ENCODE results near the gene BACH2. TPM values are rescaled to one million over a fixed set of nuclear protein-coding genes. Genes with fewer than 3 reads are reported as not detected.

The BACH2 gene
- total and polyA plus RNA-seq, 2 experiments from 2014 or later: 1.6 to 5.7 TPM

DNA sequence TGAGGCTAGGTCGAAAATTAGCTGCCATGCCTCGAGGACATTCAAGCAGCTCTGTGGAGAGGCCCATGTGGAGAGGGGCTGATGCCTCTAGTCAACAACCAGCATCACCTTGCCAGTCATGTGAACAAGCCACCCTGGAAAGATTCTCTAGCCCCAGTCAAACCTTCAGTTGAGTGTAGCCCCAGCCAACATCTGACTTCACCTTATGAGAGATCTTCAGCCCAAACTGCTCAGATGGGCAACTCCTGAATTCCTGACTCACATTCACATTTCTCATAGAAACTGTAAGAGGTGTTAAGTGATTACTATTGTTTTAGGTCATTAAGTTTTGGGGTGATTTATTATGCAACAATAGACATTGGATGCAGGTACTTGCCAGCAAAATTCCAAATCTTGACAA is 357.5 kb downstream of the BACH2 start:
- Histone ChIP-seq H2AFZ (no peak overlapping the region), H3K4me2 (no peak overlapping the region), H3K79me2 (replicated peaks; ENCODE audit: insufficient read depth) (no peaks in the 10 kb centered on the region), H4K20me1 (replicated peaks; ENCODE audit: insufficient read depth) (no peaks in the 10 kb centered on the region), H3K36me3 (ENCODE audit: insufficient read depth) (no peaks in the 10 kb centered on the region), H3F3A (replicated peaks; ENCODE audit: low read depth) (no peaks in the 10 kb centered on the region; the same call in 1 of the 2 replicates), H3K27ac (ENCODE audit: low read depth) (no peak overlapping the region), H3K4me3 (no peak overlapping the region), H3K9me2 (ENCODE audit: insufficient read depth) (no peaks in the 10 kb centered on the region), H3K4me1 (ENCODE audit: insufficient read depth) (no peaks in the 10 kb centered on the region), H3K27me3 (ENCODE audit: insufficient read depth) (no peaks in the 10 kb centered on the region)
- Mint-ChIP-seq H3K4me3 (no peak overlapping the region), H3K27ac (no peak overlapping the region), H3K27me3 (ENCODE audit: insufficient read depth, low read depth, poor library complexity) (peaks cover 11% of the 10 kb centered on the region), H3K36me3 (ENCODE audit: low read depth) (no peaks in the 10 kb centered on the region), H3K4me1 (peaks cover 7% of the 10 kb centered on the region), H3K9me3 (no peaks in the 10 kb centered on the region; the same call in 2 of the 3 replicates)
- ATAC-seq (no peak), DNase-seq (ENCODE audit: low spot score) (no peak)
- TF ChIP-seq, protein P1, sequence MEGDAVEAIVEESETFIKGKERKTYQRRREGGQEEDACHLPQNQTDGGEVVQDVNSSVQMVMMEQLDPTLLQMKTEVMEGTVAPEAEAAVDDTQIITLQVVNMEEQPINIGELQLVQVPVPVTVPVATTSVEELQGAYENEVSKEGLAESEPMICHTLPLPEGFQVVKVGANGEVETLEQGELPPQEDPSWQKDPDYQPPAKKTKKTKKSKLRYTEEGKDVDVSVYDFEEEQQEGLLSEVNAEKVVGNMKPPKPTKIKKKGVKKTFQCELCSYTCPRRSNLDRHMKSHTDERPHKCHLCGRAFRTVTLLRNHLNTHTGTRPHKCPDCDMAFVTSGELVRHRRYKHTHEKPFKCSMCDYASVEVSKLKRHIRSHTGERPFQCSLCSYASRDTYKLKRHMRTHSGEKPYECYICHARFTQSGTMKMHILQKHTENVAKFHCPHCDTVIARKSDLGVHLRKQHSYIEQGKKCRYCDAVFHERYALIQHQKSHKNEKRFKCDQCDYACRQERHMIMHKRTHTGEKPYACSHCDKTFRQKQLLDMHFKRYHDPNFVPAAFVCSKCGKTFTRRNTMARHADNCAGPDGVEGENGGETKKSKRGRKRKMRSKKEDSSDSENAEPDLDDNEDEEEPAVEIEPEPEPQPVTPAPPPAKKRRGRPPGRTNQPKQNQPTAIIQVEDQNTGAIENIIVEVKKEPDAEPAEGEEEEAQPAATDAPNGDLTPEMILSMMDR (conservative IDR thresholded peaks at IDR 0.05; ENCODE audit: low read depth in 2 of 2): no peak
- TF ChIP-seq, protein P2, sequence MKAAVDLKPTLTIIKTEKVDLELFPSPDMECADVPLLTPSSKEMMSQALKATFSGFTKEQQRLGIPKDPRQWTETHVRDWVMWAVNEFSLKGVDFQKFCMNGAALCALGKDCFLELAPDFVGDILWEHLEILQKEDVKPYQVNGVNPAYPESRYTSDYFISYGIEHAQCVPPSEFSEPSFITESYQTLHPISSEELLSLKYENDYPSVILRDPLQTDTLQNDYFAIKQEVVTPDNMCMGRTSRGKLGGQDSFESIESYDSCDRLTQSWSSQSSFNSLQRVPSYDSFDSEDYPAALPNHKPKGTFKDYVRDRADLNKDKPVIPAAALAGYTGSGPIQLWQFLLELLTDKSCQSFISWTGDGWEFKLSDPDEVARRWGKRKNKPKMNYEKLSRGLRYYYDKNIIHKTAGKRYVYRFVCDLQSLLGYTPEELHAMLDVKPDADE (IDR thresholded peaks at IDR 0.05): no peak
- TF ChIP-seq ZNF331 (CRISPR knock-in tag; IDR thresholded peaks at IDR 0.05; ENCODE audit: low read depth): no peak
- TF ChIP-seq STAT1 (IDR thresholded peaks at IDR 0.05; ENCODE audit: unreplicated experiment): no peak
- no peak for TF ChIP-seq POLR2AphosphoS5 (IDR thresholded peaks at IDR 0.05; ENCODE audit: low read depth)
- TF ChIP-seq, protein P3, sequence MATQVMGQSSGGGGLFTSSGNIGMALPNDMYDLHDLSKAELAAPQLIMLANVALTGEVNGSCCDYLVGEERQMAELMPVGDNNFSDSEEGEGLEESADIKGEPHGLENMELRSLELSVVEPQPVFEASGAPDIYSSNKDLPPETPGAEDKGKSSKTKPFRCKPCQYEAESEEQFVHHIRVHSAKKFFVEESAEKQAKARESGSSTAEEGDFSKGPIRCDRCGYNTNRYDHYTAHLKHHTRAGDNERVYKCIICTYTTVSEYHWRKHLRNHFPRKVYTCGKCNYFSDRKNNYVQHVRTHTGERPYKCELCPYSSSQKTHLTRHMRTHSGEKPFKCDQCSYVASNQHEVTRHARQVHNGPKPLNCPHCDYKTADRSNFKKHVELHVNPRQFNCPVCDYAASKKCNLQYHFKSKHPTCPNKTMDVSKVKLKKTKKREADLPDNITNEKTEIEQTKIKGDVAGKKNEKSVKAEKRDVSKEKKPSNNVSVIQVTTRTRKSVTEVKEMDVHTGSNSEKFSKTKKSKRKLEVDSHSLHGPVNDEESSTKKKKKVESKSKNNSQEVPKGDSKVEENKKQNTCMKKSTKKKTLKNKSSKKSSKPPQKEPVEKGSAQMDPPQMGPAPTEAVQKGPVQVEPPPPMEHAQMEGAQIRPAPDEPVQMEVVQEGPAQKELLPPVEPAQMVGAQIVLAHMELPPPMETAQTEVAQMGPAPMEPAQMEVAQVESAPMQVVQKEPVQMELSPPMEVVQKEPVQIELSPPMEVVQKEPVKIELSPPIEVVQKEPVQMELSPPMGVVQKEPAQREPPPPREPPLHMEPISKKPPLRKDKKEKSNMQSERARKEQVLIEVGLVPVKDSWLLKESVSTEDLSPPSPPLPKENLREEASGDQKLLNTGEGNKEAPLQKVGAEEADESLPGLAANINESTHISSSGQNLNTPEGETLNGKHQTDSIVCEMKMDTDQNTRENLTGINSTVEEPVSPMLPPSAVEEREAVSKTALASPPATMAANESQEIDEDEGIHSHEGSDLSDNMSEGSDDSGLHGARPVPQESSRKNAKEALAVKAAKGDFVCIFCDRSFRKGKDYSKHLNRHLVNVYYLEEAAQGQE (IDR thresholded peaks at IDR 0.05; ENCODE audit: unreplicated experiment): no peak
- TF ChIP-seq, protein P4, sequence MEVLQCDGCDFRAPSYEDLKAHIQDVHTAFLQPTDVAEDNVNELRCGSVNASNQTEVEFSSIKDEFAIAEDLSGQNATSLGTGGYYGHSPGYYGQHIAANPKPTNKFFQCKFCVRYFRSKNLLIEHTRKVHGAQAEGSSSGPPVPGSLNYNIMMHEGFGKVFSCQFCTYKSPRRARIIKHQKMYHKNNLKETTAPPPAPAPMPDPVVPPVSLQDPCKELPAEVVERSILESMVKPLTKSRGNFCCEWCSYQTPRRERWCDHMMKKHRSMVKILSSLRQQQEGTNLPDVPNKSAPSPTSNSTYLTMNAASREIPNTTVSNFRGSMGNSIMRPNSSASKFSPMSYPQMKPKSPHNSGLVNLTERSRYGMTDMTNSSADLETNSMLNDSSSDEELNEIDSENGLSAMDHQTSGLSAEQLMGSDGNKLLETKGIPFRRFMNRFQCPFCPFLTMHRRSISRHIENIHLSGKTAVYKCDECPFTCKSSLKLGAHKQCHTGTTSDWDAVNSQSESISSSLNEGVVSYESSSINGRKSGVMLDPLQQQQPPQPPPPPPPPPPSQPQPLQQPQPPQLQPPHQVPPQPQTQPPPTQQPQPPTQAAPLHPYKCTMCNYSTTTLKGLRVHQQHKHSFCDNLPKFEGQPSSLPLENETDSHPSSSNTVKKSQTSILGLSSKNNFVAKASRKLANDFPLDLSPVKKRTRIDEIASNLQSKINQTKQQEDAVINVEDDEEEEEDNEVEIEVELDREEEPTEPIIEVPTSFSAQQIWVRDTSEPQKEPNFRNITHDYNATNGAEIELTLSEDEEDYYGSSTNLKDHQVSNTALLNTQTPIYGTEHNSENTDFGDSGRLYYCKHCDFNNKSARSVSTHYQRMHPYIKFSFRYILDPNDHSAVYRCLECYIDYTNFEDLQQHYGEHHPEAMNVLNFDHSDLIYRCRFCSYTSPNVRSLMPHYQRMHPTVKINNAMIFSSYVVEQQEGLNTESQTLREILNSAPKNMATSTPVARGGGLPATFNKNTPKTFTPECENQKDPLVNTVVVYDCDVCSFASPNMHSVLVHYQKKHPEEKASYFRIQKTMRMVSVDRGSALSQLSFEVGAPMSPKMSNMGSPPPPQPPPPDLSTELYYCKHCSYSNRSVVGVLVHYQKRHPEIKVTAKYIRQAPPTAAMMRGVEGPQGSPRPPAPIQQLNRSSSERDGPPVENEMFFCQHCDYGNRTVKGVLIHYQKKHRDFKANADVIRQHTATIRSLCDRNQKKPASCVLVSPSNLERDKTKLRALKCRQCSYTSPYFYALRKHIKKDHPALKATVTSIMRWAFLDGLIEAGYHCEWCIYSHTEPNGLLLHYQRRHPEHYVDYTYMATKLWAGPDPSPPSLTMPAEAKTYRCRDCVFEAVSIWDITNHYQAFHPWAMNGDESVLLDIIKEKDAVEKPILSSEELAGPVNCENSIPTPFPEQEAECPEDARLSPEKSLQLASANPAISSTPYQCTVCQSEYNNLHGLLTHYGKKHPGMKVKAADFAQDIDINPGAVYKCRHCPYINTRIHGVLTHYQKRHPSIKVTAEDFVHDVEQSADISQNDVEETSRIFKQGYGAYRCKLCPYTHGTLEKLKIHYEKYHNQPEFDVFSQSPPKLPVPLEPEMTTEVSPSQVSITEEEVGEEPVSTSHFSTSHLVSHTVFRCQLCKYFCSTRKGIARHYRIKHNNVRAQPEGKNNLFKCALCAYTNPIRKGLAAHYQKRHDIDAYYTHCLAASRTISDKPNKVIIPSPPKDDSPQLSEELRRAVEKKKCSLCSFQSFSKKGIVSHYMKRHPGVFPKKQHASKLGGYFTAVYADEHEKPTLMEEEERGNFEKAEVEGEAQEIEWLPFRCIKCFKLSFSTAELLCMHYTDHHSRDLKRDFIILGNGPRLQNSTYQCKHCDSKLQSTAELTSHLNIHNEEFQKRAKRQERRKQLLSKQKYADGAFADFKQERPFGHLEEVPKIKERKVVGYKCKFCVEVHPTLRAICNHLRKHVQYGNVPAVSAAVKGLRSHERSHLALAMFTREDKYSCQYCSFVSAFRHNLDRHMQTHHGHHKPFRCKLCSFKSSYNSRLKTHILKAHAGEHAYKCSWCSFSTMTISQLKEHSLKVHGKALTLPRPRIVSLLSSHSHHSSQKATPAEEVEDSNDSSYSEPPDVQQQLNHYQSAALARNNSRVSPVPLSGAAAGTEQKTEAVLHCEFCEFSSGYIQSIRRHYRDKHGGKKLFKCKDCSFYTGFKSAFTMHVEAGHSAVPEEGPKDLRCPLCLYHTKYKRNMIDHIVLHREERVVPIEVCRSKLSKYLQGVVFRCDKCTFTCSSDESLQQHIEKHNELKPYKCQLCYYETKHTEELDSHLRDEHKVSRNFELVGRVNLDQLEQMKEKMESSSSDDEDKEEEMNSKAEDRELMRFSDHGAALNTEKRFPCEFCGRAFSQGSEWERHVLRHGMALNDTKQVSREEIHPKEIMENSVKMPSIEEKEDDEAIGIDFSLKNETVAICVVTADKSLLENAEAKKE (CRISPR knock-in tag; IDR thresholded peaks at IDR 0.05): no peak
- TF ChIP-seq JUNB (IDR thresholded peaks at IDR 0.05; ENCODE audit: unreplicated experiment): no peak
- TF ChIP-seq ZNF114 (CRISPR knock-in tag; IDR thresholded peaks at IDR 0.05): no peak
- TF ChIP-seq CREB1 (CRISPR knock-in tag; IDR thresholded peaks at IDR 0.05; ENCODE audit: low read depth): no peak
- no peak for TF ChIP-seq EZH2phosphoT487 (IDR thresholded peaks at IDR 0.05; ENCODE audit: unreplicated experiment)
- no peak for TF ChIP-seq EZH2 (IDR thresholded peaks at IDR 0.05; ENCODE audit: low read depth, unreplicated experiment)
- TF ChIP-seq NANOG (IDR thresholded peaks at IDR 0.05; ENCODE audit: borderline replicate concordance): no peak

Data from GM23338 (cell line).